ENCODE results near the gene KRTAP5-10.
A peak's percentile ranks its signal among the peaks of the same experiment; 100 is the strongest.
"Not testable (repeated sequence)": the region's sequence is repeated elsewhere in the genome, so short reads cannot be mapped to it uniquely, and the experiment has no call there.

KRTAP5-10 gene

GRCh38 chr11:71538666-71538990, 26.7 kb upstream of the KRTAP5-10 start:
- DNase-seq (ENCODE audit: low read depth in 2 of 2) = no peak
- H3K4me3 ChIP-seq (replicated peaks in 1 of 2; ENCODE audit: low read depth in 2 of 2, low read length in 2 of 2) = no peak overlapping the region
- no peak for TF ChIP-seq CTCF (IDR thresholded peaks at IDR 0.05; ENCODE audit: low read depth, low read length)

- no peak for DNase-seq (ENCODE audit: low read depth in 2 of 2)
- no peak overlapping the region for H3K4me3 ChIP-seq (replicated peaks in 1 of 2; ENCODE audit: low read depth in 2 of 2, low read length in 2 of 2)
- TF ChIP-seq CTCF (IDR thresholded peaks at IDR 0.05; ENCODE audit: low read depth, low read length) = no peak
These were observed 26.3 kb upstream of the KRTAP5-10 start for GRCh38 chr11:71539017-71539416.

GRCh38 chr11:71539971-71540370, 25.4 kb upstream of the KRTAP5-10 start:
- H3K4me3 ChIP-seq (replicated peaks in 1 of 2; ENCODE audit: low read depth in 2 of 2, low read length in 2 of 2); DNase-seq (ENCODE audit: low read depth in 2 of 2): not testable (repeated sequence)

GRCh38 chr11:71540521-71541304, 24.6 kb upstream of the KRTAP5-10 start:
- not testable (repeated sequence) for H3K4me3 ChIP-seq (replicated peaks in 1 of 2; ENCODE audit: low read depth in 2 of 2, low read length in 2 of 2); DNase-seq (ENCODE audit: low read depth in 2 of 2)

GRCh38 chr11:71542382-71542781, 23.0 kb upstream of the KRTAP5-10 start:
- no peak overlapping the region for H3K4me3 ChIP-seq (replicated peaks in 1 of 2; ENCODE audit: low read depth in 2 of 2, low read length in 2 of 2)
- TF ChIP-seq CTCF (IDR thresholded peaks at IDR 0.05; ENCODE audit: low read depth, low read length) = no peak

GRCh38 chr11:71542879-71543777, 22.2 kb upstream of the KRTAP5-10 start:
- TF ChIP-seq CTCF (IDR thresholded peaks at IDR 0.05; ENCODE audit: low read depth, low read length) = no peak
- peak in 1 of 2 donors; percentile 58 for DNase-seq (ENCODE audit: low read depth in 2 of 2)
- H3K4me3 ChIP-seq (replicated peaks in 1 of 2; ENCODE audit: low read depth in 2 of 2, low read length in 2 of 2) = no peak overlapping the region

More at GRCh38 chr11:71542382-71542781, 23.0 kb upstream of the KRTAP5-10 start:
- DNase-seq (ENCODE audit: low read depth in 2 of 2) = no peak

- no peak overlapping the region for H3K4me3 ChIP-seq (replicated peaks in 1 of 2; ENCODE audit: low read depth in 2 of 2, low read length in 2 of 2)
- DNase-seq (ENCODE audit: low read depth in 2 of 2) = no peak
- TF ChIP-seq CTCF (IDR thresholded peaks at IDR 0.05; ENCODE audit: low read depth, low read length) = no peak
These were observed 21.5 kb upstream of the KRTAP5-10 start for GRCh38 chr11:71543866-71544265.

Data from cardiac fibroblast (primary cell).